ENCODE results near the gene GALNT9. TPM values are rescaled to one million over a fixed set of nuclear protein-coding genes. Genes with fewer than 3 reads are reported as not detected.
"Not testable (repeated sequence)": the region's sequence is repeated elsewhere in the genome, so short reads cannot be mapped to it uniquely, and the experiment has no call there.

Gene GALNT9
- total and polyA plus RNA-seq, 2 donors: 0.91 to 1.5 TPM

GRCh38 chr12:132201391-132202120 is 127.8 kb downstream of the GALNT9 start:
- no peak overlapping the region for H3K27ac ChIP-seq (ENCODE audit: low read depth in 1 of 2, low read length in 1 of 2)
- DNase-seq (ENCODE audit: low read depth in 6 of 9, low spot score in 9 of 9): no peak
- no peaks in the 10 kb centered on the region for H3K9me3 ChIP-seq (ENCODE audit: control insufficient read depth in 2 of 2, insufficient read depth in 1 of 2, low read length in 1 of 2)
- H3K4me1 ChIP-seq (ENCODE audit: control insufficient read depth in 2 of 2, insufficient read depth in 2 of 2, low read length in 2 of 2): peaks cover 0 to 3% of the 10 kb centered on the region in 2 donors
- no peaks in the 10 kb centered on the region for H3K36me3 ChIP-seq (ENCODE audit: control insufficient read depth in 2 of 2, insufficient read depth in 2 of 2, low read length in 1 of 2)
- H3K4me3 ChIP-seq (ENCODE audit: low read length in 2 of 2): no peak overlapping the region
- 94% methylated on average over 23 of the region's 23 CpGs for WGBS
- peaks cover 23 to 45% of the 10 kb centered on the region in 2 donors for H3K27me3 ChIP-seq (ENCODE audit: control insufficient read depth in 2 of 2, insufficient read depth in 1 of 2, low read length in 1 of 2)

- no peak overlapping the region for H3K4me3 ChIP-seq (ENCODE audit: low read length in 2 of 2)
- H3K4me1 ChIP-seq (ENCODE audit: control insufficient read depth in 2 of 2, insufficient read depth in 2 of 2, low read length in 2 of 2): peaks cover 0 to 3% of the 10 kb centered on the region in 2 donors
- H3K9me3 ChIP-seq (ENCODE audit: control insufficient read depth in 2 of 2, insufficient read depth in 1 of 2, low read length in 1 of 2): no peaks in the 10 kb centered on the region
- peaks cover 18 to 38% of the 10 kb centered on the region in 2 donors for H3K27me3 ChIP-seq (ENCODE audit: control insufficient read depth in 2 of 2, insufficient read depth in 1 of 2, low read length in 1 of 2)
- 89% methylated on average over 19 of the region's 19 CpGs for WGBS
- no peaks in the 10 kb centered on the region for H3K36me3 ChIP-seq (ENCODE audit: control insufficient read depth in 2 of 2, insufficient read depth in 2 of 2, low read length in 1 of 2)
- no peak overlapping the region for H3K27ac ChIP-seq (ENCODE audit: low read depth in 1 of 2, low read length in 1 of 2)
- no peak for DNase-seq (ENCODE audit: low read depth in 6 of 9, low spot score in 9 of 9)
Measured at GRCh38 chr12:132200800-132201199, 128.6 kb downstream of the GALNT9 start.

GRCh38 chr12:132199526-132200319 is 129.7 kb downstream of the GALNT9 start:
- Histone ChIP-seq H3K27ac (ENCODE audit: low read depth in 1 of 2, low read length in 1 of 2) (no peak overlapping the region), H3K36me3 (ENCODE audit: control insufficient read depth in 2 of 2, insufficient read depth in 2 of 2, low read length in 1 of 2) (no peaks in the 10 kb centered on the region), H3K4me1 (ENCODE audit: control insufficient read depth in 2 of 2, insufficient read depth in 2 of 2, low read length in 2 of 2) (no peaks in the 10 kb centered on the region), H3K4me3 (ENCODE audit: low read length in 2 of 2) (no peak overlapping the region), H3K9me3 (ENCODE audit: control insufficient read depth in 2 of 2, insufficient read depth in 1 of 2, low read length in 1 of 2) (no peaks in the 10 kb centered on the region), H3K27me3 (ENCODE audit: control insufficient read depth in 2 of 2, insufficient read depth in 1 of 2, low read length in 1 of 2) (peaks cover 7 to 27% of the 10 kb centered on the region in 2 donors)
- no peak for DNase-seq (ENCODE audit: low read depth in 6 of 9, low spot score in 9 of 9)
- WGBS: 90% methylated on average over 24 of the region's 24 CpGs

GRCh38 chr12:132199101-132199500 is 130.3 kb downstream of the GALNT9 start:
- no peaks in the 10 kb centered on the region for H3K36me3 ChIP-seq (ENCODE audit: control insufficient read depth in 2 of 2, insufficient read depth in 2 of 2, low read length in 1 of 2)
- peaks cover 2 to 21% of the 10 kb centered on the region in 2 donors for H3K27me3 ChIP-seq (ENCODE audit: control insufficient read depth in 2 of 2, insufficient read depth in 1 of 2, low read length in 1 of 2)
- H3K4me1 ChIP-seq (ENCODE audit: control insufficient read depth in 2 of 2, insufficient read depth in 2 of 2, low read length in 2 of 2): no peaks in the 10 kb centered on the region
- H3K27ac ChIP-seq (ENCODE audit: low read depth in 1 of 2, low read length in 1 of 2): no peak overlapping the region
- H3K9me3 ChIP-seq (ENCODE audit: control insufficient read depth in 2 of 2, insufficient read depth in 1 of 2, low read length in 1 of 2): peaks cover 1 to 5% of the 10 kb centered on the region in 2 donors
- no peak for DNase-seq (ENCODE audit: low read depth in 6 of 9, low spot score in 9 of 9)
- WGBS: 86% methylated on average over 18 of the region's 18 CpGs
- H3K4me3 ChIP-seq (ENCODE audit: low read length in 2 of 2): no peak overlapping the region

- no peaks in the 10 kb centered on the region for H3K36me3 ChIP-seq (ENCODE audit: control insufficient read depth in 2 of 2, insufficient read depth in 2 of 2, low read length in 1 of 2)
- no peak overlapping the region for H3K27ac ChIP-seq (ENCODE audit: low read depth in 1 of 2, low read length in 1 of 2)
- no peak overlapping the region for H3K4me3 ChIP-seq (ENCODE audit: low read length in 2 of 2)
- H3K27me3 ChIP-seq (ENCODE audit: control insufficient read depth in 2 of 2, insufficient read depth in 1 of 2, low read length in 1 of 2): peaks cover 0 to 13% of the 10 kb centered on the region in 2 donors
- peaks cover 7 to 18% of the 10 kb centered on the region in 2 donors for H3K9me3 ChIP-seq (ENCODE audit: control insufficient read depth in 2 of 2, insufficient read depth in 1 of 2, low read length in 1 of 2)
- no peaks in the 10 kb centered on the region for H3K4me1 ChIP-seq (ENCODE audit: control insufficient read depth in 2 of 2, insufficient read depth in 2 of 2, low read length in 2 of 2)
- no peak for DNase-seq (ENCODE audit: low read depth in 6 of 9, low spot score in 9 of 9)
- WGBS: 85% methylated on average over 44 of the region's 44 CpGs
Measured at GRCh38 chr12:132197581-132198354, 131.6 kb downstream of the GALNT9 start.

GRCh38 chr12:132196873-132197390 is 132.5 kb downstream of the GALNT9 start:
- no peak for DNase-seq (ENCODE audit: low read depth in 6 of 9, low spot score in 9 of 9)

GRCh38 chr12:132196038-132196872 is 133.1 kb downstream of the GALNT9 start:
- 78% methylated on average over 32 of the region's 32 CpGs for WGBS
- Histone ChIP-seq H3K9me3 (ENCODE audit: control insufficient read depth in 2 of 2, insufficient read depth in 1 of 2, low read length in 1 of 2) (peaks cover 7 to 23% of the 10 kb centered on the region in 2 donors), H3K27ac (ENCODE audit: low read depth in 1 of 2, low read length in 1 of 2) (no peak overlapping the region), H3K27me3 (ENCODE audit: control insufficient read depth in 2 of 2, insufficient read depth in 1 of 2, low read length in 1 of 2) (peaks cover 0 to 15% of the 10 kb centered on the region in 2 donors), H3K36me3 (ENCODE audit: control insufficient read depth in 2 of 2, insufficient read depth in 2 of 2, low read length in 1 of 2) (no peaks in the 10 kb centered on the region), H3K4me3 (ENCODE audit: low read length in 2 of 2) (no peak overlapping the region), H3K4me1 (ENCODE audit: control insufficient read depth in 2 of 2, insufficient read depth in 2 of 2, low read length in 2 of 2) (no peaks in the 10 kb centered on the region)
- no peak for DNase-seq (ENCODE audit: low read depth in 6 of 9, low spot score in 9 of 9)

More at GRCh38 chr12:132196873-132197390, 132.5 kb downstream of the GALNT9 start:
- Histone ChIP-seq H3K36me3 (ENCODE audit: control insufficient read depth in 2 of 2, insufficient read depth in 2 of 2, low read length in 1 of 2) (no peaks in the 10 kb centered on the region), H3K27ac (ENCODE audit: low read depth in 1 of 2, low read length in 1 of 2) (no peak overlapping the region), H3K4me1 (ENCODE audit: control insufficient read depth in 2 of 2, insufficient read depth in 2 of 2, low read length in 2 of 2) (no peaks in the 10 kb centered on the region), H3K9me3 (ENCODE audit: control insufficient read depth in 2 of 2, insufficient read depth in 1 of 2, low read length in 1 of 2) (peaks cover 7 to 23% of the 10 kb centered on the region in 2 donors), H3K27me3 (ENCODE audit: control insufficient read depth in 2 of 2, insufficient read depth in 1 of 2, low read length in 1 of 2) (peaks cover 0 to 11% of the 10 kb centered on the region in 2 donors), H3K4me3 (ENCODE audit: low read length in 2 of 2) (no peak overlapping the region)
- 89% methylated on average over 22 of the region's 22 CpGs for whole genome bisulfite sequencing

GRCh38 chr12:132195242-132195641 is 134.1 kb downstream of the GALNT9 start:
- H3K36me3 ChIP-seq (ENCODE audit: control insufficient read depth in 2 of 2, insufficient read depth in 2 of 2, low read length in 1 of 2): not testable (repeated sequence)
- H3K27me3 ChIP-seq (ENCODE audit: control insufficient read depth in 2 of 2, insufficient read depth in 1 of 2, low read length in 1 of 2): peaks cover 0 to 25% of the 10 kb centered on the region in 2 donors

More at GRCh38 chr12:132195242-132195641, 134.1 kb downstream of the GALNT9 start:
- WGBS: 83% methylated on average over 12 of the region's 12 CpGs
- DNase-seq (ENCODE audit: low read depth in 6 of 9, low spot score in 9 of 9); H3K4me3 ChIP-seq (ENCODE audit: low read length in 2 of 2); H3K4me1 ChIP-seq (ENCODE audit: control insufficient read depth in 2 of 2, insufficient read depth in 2 of 2, low read length in 2 of 2); H3K27ac ChIP-seq (ENCODE audit: low read depth in 1 of 2, low read length in 1 of 2): not testable (repeated sequence)
- peaks cover 7 to 23% of the 10 kb centered on the region in 2 donors for H3K9me3 ChIP-seq (ENCODE audit: control insufficient read depth in 2 of 2, insufficient read depth in 1 of 2, low read length in 1 of 2)
